DND-41 (cell line): ENCODE data around the gene TARS2.

Experiments used
- ATAC-seq: fragments of 200-7000 bp; cut with Tn5 transposase; 3 replicates; pipeline ENCODE4 v1.9.1; 2021; ENCODE audit warnings: low read depth; ENCODE audit not compliant: insufficient read depth
- DNase-seq: peaks from one replicate; pipeline ENCODE4 v3.0.0-alpha.2; 2020
- H2AFZ ChIP-seq: 2 replicates; pipeline ENCODE4 v1.6.0; 2012; ENCODE audit warnings: low read depth, low read length
- H3K27ac ChIP-seq: 2 replicates; pipeline ENCODE4 v1.5.1; 2012; ENCODE audit warnings: low read length, inconsistent platforms
- H3K27me3 ChIP-seq: fragments of 200-600 bp; sonication (generic); 2 replicates; pipeline ENCODE4 v1.6.0; 2012; ENCODE audit warnings: low read length, mild to moderate bottlenecking, inconsistent platforms; ENCODE audit not compliant: insufficient read depth, poor library complexity
- H3K36me3 ChIP-seq: 2 replicates; pipeline ENCODE4 v1.5.1; 2012; ENCODE audit warnings: low read length, inconsistent platforms; ENCODE audit not compliant: insufficient read depth
- H3K4me1 ChIP-seq: 2 replicates; pipeline ENCODE4 v1.5.1; 2012; ENCODE audit warnings: mild to moderate bottlenecking, low read length; ENCODE audit not compliant: insufficient read depth
- H3K4me2 ChIP-seq: 2 replicates; pipeline ENCODE4 v1.6.0; 2012; ENCODE audit warnings: mild to moderate bottlenecking, moderate library complexity, low read length, inconsistent platforms; ENCODE audit not compliant: insufficient read depth
- H3K4me3 ChIP-seq, 2 experiments: fragments of 200-600 bp in 1 of 2; shearing (Covaris generic) in 1 of 2; 2 replicates each; pipeline ENCODE4 v1.5.1; 2012 to 2016; ENCODE audit warnings: inconsistent platforms in 2 of 2, low read length in 2 of 2, mild to moderate bottlenecking in 2 of 2, low read depth in 1 of 2, moderate library complexity in 1 of 2
- H3K79me2 ChIP-seq: 2 replicates; pipeline ENCODE4 v1.6.0; 2012; ENCODE audit warnings: low read length, inconsistent platforms; ENCODE audit not compliant: insufficient read depth
- H3K9ac ChIP-seq: 2 replicates; pipeline ENCODE4 v1.6.0; 2012; ENCODE audit warnings: low read depth, mild to moderate bottlenecking, inconsistent platforms, low read length, moderate library complexity
- H3K9me3 ChIP-seq: 2 replicates; pipeline ENCODE4 v1.5.1; 2012; ENCODE audit warnings: low read length, moderate library complexity, mild to moderate bottlenecking, inconsistent platforms; ENCODE audit not compliant: insufficient read depth, severe bottlenecking
- H4K20me1 ChIP-seq: 2 replicates; pipeline ENCODE4 v1.6.0; 2012; ENCODE audit warnings: low read length; ENCODE audit not compliant: insufficient read depth
- CTCF ChIP-seq: IDR thresholded peaks from 2 replicates; pipeline ENCODE4 v1.5.1; 2012; ENCODE audit warnings: borderline replicate concordance, low read length, moderate library complexity, mild to moderate bottlenecking; ENCODE audit not compliant: poor library complexity, severe bottlenecking; ENCODE audit errors: extremely low read depth
- EZH2 ChIP-seq: IDR thresholded peaks from 3 replicates; pipeline ENCODE4 v1.6.1; 2012; ENCODE audit warnings: borderline replicate concordance, low read depth, mild to moderate bottlenecking, moderate library complexity, low read length, inconsistent platforms; ENCODE audit not compliant: severe bottlenecking

TARS2 gene

GRCh38 chr1:150551051-150551783 is 64.0 kb downstream of the TARS2 start:
- Histone ChIP-seq H3K4me1 (peaks cover 6% of the 10 kb centered on the region; the same call in 1 of the 2 replicates), H3K9ac (no peak overlapping the region), H3K27me3 (peaks cover 11% of the 10 kb centered on the region), H3K4me2 (no peak overlapping the region), H3K9me3 (no peaks in the 10 kb centered on the region), H3K27ac (no peak overlapping the region), H4K20me1 (no peaks in the 10 kb centered on the region), H3K79me2 (no peaks in the 10 kb centered on the region), H3K4me3 (no peak overlapping the region), H2AFZ (no peak overlapping the region), H3K36me3 (no peaks in the 10 kb centered on the region)
- DNase-seq = no peak
- ATAC-seq = peak; percentile 48
- TF ChIP-seq CTCF (no peak), EZH2 (no peak)

- Histone ChIP-seq H3K9me3 (no peaks in the 10 kb centered on the region), H3K4me3 (no peak overlapping the region), H3K27me3 (peaks cover 11% of the 10 kb centered on the region), H3K36me3 (no peaks in the 10 kb centered on the region), H3K9ac (no peak overlapping the region), H3K4me2 (no peak overlapping the region), H2AFZ (no peak overlapping the region), H4K20me1 (no peaks in the 10 kb centered on the region), H3K4me1 (peaks cover 6% of the 10 kb centered on the region; the same call in 1 of the 2 replicates), H3K79me2 (no peaks in the 10 kb centered on the region), H3K27ac (no peak overlapping the region)
- DNase-seq = no peak
- no peak for ATAC-seq
- TF ChIP-seq EZH2 (no peak), CTCF (no peak)
Measured at GRCh38 chr1:150551784-150552127, 64.5 kb downstream of the TARS2 start.

- Histone ChIP-seq H3K4me1 (peaks cover 6% of the 10 kb centered on the region; the same call in 1 of the 2 replicates), H2AFZ (no peak overlapping the region), H3K79me2 (no peaks in the 10 kb centered on the region), H3K27ac (no peak overlapping the region), H3K36me3 (no peaks in the 10 kb centered on the region), H3K9ac (no peak overlapping the region), H3K27me3 (peaks cover 11% of the 10 kb centered on the region), H3K9me3 (no peaks in the 10 kb centered on the region), H3K4me2 (no peak overlapping the region), H4K20me1 (no peaks in the 10 kb centered on the region), H3K4me3 (no peak overlapping the region)
- peak; percentile 38 for DNase-seq
- no peak for TF ChIP-seq CTCF
- no peak for TF ChIP-seq EZH2
- peak; percentile 32; the same call in 1 of the 3 replicates for ATAC-seq
Measured at GRCh38 chr1:150552128-150552910, 65.1 kb downstream of the TARS2 start.
